CD4-positive, alpha-beta T cell treated with Interleukin-6 for 4 hours (primary cell): Measurements from ENCODE around the gene SELENBP1.
"Not testable (repeated sequence)": the region's sequence is repeated elsewhere in the genome, so short reads cannot be mapped to it uniquely, and the experiment has no call there.

Experiments used
- DNase-seq: peaks from one replicate; pipeline ENCODE4 v3.0.0-alpha.2; 2020; ENCODE audit warnings: mixed read lengths

Gene SELENBP1

GRCh38 chr1:151372058-151372934, at the start of gene SELENBP1:
SELENBP1 (minus strand) TSS chr1:151372705; CDS start chr1:151372641, 64 bp downstream.
- no peak for DNase-seq

GRCh38 chr1:151419819-151420218, 47.3 kb upstream of the SELENBP1 start:
- DNase-seq = no peak

- no peak for DNase-seq
Observed at GRCh38 chr1:151418081-151418480, 45.6 kb upstream of the SELENBP1 start.

- no peak for DNase-seq
Observed at GRCh38 chr1:151416231-151416630, 43.7 kb upstream of the SELENBP1 start.

- no peak for DNase-seq
Observed at GRCh38 chr1:151411884-151412283, 39.4 kb upstream of the SELENBP1 start.

DNA sequence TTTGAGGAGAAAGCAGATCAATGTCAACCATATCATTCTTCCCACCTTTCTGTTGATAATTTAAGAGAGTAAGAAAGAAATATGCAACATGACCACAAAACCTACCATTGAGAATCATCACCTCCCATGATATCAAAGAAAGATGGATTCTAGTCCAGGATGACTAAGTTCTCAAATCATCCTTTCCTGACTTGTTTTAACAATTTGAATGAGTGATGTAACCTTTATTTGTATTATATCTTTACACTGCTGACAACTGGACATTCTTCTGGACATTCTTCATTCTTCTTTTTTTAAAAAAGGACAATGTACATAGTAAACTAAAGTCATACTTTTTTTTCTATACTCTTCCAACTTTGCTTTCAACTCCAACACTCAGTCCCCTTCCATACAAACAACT, 36.4 kb upstream of the SELENBP1 start:
- no peak for DNase-seq

- no peak for DNase-seq
Observed at GRCh38 chr1:151407304-151407703, 34.8 kb upstream of the SELENBP1 start.

- DNase-seq = no peak
Observed at GRCh38 chr1:151406176-151406575, 33.7 kb upstream of the SELENBP1 start.

GRCh38 chr1:151405187-151405951, 32.9 kb upstream of the SELENBP1 start:
- no peak for DNase-seq

DNA sequence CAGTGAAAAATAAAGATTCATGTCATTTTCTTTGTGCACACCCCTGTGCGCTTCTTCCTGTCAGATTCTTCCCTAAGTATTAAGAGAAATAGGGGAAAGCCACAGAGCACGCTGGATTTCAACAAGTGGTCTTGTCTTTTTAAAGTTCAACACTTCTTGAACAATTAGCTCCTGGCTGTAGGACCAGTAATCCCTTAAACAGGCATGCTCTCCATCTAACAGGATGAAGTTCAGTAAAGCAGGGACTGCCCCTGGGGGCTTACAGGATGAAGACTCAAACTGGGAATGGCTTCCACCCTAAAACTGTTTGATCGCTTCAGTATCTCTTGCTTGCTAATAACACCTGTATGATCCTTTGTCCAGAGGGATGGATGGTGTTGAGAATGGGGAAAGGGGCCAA, 31.1 kb upstream of the SELENBP1 start:
- no peak for DNase-seq

GRCh38 chr1:151402764-151403163, 30.3 kb upstream of the SELENBP1 start:
- DNase-seq = no peak

DNA sequence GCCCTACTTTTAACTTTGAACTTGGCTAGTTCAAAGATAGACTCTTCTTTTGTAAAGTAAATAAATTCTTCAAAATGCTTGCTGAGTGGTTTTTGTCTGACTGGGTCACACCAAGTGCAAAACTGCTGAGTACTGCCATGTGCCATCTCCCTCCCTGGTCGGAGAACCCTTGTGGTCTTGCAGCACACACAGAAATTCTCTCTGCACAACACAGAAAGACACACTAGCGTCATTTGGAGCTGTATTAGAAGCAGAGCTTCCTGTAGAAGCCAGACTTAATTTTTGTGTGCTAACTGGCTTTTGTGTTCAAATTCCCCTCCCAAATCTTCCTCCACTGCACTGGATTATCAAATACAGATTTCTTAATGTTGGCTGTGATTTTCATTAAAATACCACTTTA, 29.4 kb upstream of the SELENBP1 start:
- no peak for DNase-seq

- DNase-seq = no peak
Observed at GRCh38 chr1:151401125-151401788, 28.8 kb upstream of the SELENBP1 start.

DNA sequence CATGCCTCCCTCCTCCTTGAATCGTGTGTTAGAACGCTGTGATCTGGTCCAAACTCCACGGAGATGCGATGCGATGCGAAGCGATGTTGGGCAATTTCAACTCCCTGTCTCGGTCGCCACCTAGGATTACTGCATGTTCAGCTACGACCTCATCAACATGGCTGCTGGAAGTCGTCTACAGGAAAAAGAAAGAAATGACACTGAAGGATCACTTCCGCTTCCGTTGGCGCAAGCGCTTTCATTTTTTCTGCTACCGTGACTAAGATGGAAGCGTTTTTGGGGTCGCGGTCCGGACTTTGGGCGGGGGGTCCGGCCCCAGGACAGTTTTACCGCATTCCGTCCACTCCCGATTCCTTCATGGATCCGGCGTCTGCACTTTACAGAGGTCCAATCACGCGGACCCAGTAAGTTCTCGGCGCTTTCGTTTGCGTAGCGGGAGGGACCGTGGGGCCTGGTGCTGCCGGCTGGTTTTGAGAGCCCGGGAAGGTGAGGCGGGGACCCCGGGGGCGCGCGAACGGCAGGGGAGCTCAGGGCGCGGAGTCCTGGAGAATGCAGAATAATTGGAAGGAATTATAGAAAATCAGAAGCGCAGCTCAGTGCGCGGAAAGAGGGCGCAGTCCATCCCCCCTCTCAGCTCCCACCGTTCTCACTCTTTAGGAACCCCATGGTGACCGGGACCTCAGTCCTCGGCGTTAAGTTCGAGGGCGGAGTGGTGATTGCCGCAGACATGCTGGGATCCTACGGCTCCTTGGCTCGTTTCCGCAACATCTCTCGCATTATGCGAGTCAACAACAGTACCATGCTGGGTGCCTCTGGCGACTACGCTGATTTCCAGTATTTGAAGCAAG, 27.0 kb upstream of the SELENBP1 start, which contains the start of gene PSMB4:
Gene PSMB4, plus strand, starts transcription at position 250 of the 848 bp plus-strand sequence. Its CDS starts 15 bp downstream, at position 265.
- peak; percentile 82 for DNase-seq

- not testable (repeated sequence) for DNase-seq
Observed at GRCh38 chr1:151396265-151396664, 23.8 kb upstream of the SELENBP1 start.

DNA sequence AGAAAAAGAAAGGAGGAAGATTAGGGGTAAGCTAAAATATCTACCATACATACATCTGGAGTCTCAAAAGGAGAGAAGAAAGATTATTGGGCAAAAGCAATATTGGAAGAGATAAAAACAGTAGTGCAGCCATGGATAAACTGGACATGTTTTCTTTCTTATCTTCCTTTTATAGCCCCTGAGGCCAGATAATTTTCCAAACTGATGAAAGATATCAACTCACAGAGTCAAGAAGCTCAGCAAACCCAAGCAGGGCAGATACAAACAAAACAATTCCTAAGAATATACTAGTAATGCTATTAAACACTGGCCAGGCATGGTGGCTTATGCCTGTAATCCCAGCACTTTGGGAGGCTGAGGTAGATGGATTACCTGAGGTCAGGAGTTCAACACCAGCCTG, 21.1 kb upstream of the SELENBP1 start:
- DNase-seq = no peak

- no peak for DNase-seq
Observed at GRCh38 chr1:151391079-151391563, 18.6 kb upstream of the SELENBP1 start.

GRCh38 chr1:151390221-151391078, 17.9 kb upstream of the SELENBP1 start:
- not testable (repeated sequence) for DNase-seq

GRCh38 chr1:151386002-151386401, 13.5 kb upstream of the SELENBP1 start:
- no peak for DNase-seq

- DNase-seq = no peak
Observed at GRCh38 chr1:151384584-151384983, 12.1 kb upstream of the SELENBP1 start.
